Right atrium auricular region (tissue), 2 donors: ENCODE data around the gene FBXL19. TPM values are rescaled to one million over a fixed set of nuclear protein-coding genes. Genes with fewer than 3 reads are reported as not detected.

Experiments used
- DNase-seq: peaks from one replicate; pipeline ENCODE4 v3.0.0-alpha.2; 2019; ENCODE audit warnings: low spot score
- H3K27ac ChIP-seq, 2 donors: fragments of 200-600 bp; sonication (generic); 1 replicate in 1 of 2; 2 replicates in 1 of 2; pipeline ENCODE4 v1.5.1; 2016 to 2019
- H3K27me3 ChIP-seq, 2 donors: fragments of 200-600 bp; sonication (generic); one replicate each; pipeline versions ENCODE4 v1.5.1 to v1.6.0; 2017 to 2019
- H3K36me3 ChIP-seq: fragments of 200-600 bp; sonication (generic); one replicate; pipeline ENCODE4 v1.5.1; 2016
- H3K4me1 ChIP-seq, 2 donors: fragments of 200-600 bp; sonication (generic); one replicate each; pipeline versions ENCODE4 v1.5.1 to v1.6.0; 2017 to 2019
- H3K4me3 ChIP-seq, 2 donors: fragments of 200-600 bp; sonication (generic); 1 replicate in 1 of 2; 2 replicates in 1 of 2; pipeline ENCODE4 v1.5.1; 2017 to 2019; ENCODE audit warnings: mild to moderate bottlenecking in 1 of 2, moderate library complexity in 1 of 2
- H3K9me3 ChIP-seq, 2 donors: fragments of 200-600 bp; sonication (generic); one replicate each; pipeline ENCODE4 v1.5.1; 2019
- CTCF ChIP-seq, 2 donors: fragments of 200-600 bp; sonication (generic); IDR thresholded peaks; one replicate each; pipeline ENCODE4 v1.5.1; 2019; ENCODE audit warnings: antibody characterized with exemption in 2 of 2
- total RNA-seq, 2 donors: library from RNA; depleted of rRNA; stranded (reverse); fragments of >200 nt; gene quantifications; one replicate each; pipeline ENCODE4 v1.1.0, GENCODE V29; 2016

FBXL19 gene
- total RNA-seq, 2 donors from 2014 or later = 5.7 to 7.9 TPM

- Histone ChIP-seq H3K4me1 (no peaks in the 10 kb centered on the region), H3K27me3 (no peaks in the 10 kb centered on the region), H3K36me3 (no peaks in the 10 kb centered on the region), H3K27ac (no peak overlapping the region), H3K4me3 (no peak overlapping the region), H3K9me3 (no peaks in the 10 kb centered on the region)
- no peak for TF ChIP-seq CTCF (IDR thresholded peaks at IDR 0.05)
- no peak for DNase-seq
Measured at GRCh38 chr16:30912794-30913412, 10.5 kb upstream of the FBXL19 start.

- Histone ChIP-seq H3K27ac (no peak overlapping the region), H3K9me3 (no peaks in the 10 kb centered on the region), H3K4me1 (no peaks in the 10 kb centered on the region), H3K4me3 (no peak overlapping the region), H3K36me3 (no peaks in the 10 kb centered on the region), H3K27me3 (no peaks in the 10 kb centered on the region)
- no peak for DNase-seq
- no peak for TF ChIP-seq CTCF (IDR thresholded peaks at IDR 0.05)
Measured at GRCh38 chr16:30914830-30915229, 8.5 kb upstream of the FBXL19 start.

GRCh38 chr16:30918614-30919013 lies 4.8 kb upstream of the FBXL19 start:
- Histone ChIP-seq H3K27ac (no peak overlapping the region), H3K9me3 (no peaks in the 10 kb centered on the region), H3K4me3 (no peak overlapping the region), H3K27me3 (no peaks in the 10 kb centered on the region), H3K4me1 (peaks cover 0 to 11% of the 10 kb centered on the region in 2 donors), H3K36me3 (no peaks in the 10 kb centered on the region)
- no peak for DNase-seq
- no peak for TF ChIP-seq CTCF (IDR thresholded peaks at IDR 0.05)

GRCh38 chr16:30920891-30921290 lies 2.5 kb upstream of the FBXL19 start:
- TF ChIP-seq CTCF (IDR thresholded peaks at IDR 0.05) = no peak
- H3K36me3 ChIP-seq = no peaks in the 10 kb centered on the region
- H3K27ac ChIP-seq = no peak overlapping the region
- no peaks in the 10 kb centered on the region for H3K27me3 ChIP-seq
- H3K9me3 ChIP-seq = no peaks in the 10 kb centered on the region
- peaks cover 0 to 29% of the 10 kb centered on the region in 2 donors for H3K4me1 ChIP-seq
- H3K4me3 ChIP-seq = no peak overlapping the region
- no peak for DNase-seq

- Histone ChIP-seq H3K27ac (peak overlapping the region; percentile 94 to 96), H3K36me3 (no peaks in the 10 kb centered on the region), H3K27me3 (no peaks in the 10 kb centered on the region), H3K9me3 (no peaks in the 10 kb centered on the region), H3K4me3 (peak overlapping the region; percentile 35 to 85), H3K4me1 (peaks cover 0 to 29% of the 10 kb centered on the region in 2 donors)
- no peak for TF ChIP-seq CTCF (IDR thresholded peaks at IDR 0.05)
- no peak for DNase-seq
Measured at GRCh38 chr16:30921459-30921747, 2.0 kb upstream of the FBXL19 start.

- Histone ChIP-seq H3K9me3 (no peaks in the 10 kb centered on the region), H3K36me3 (no peaks in the 10 kb centered on the region), H3K27me3 (no peaks in the 10 kb centered on the region), H3K4me1 (peaks cover 0 to 29% of the 10 kb centered on the region in 2 donors), H3K4me3 (peak overlapping the region; percentile 35 to 85), H3K27ac (peak overlapping the region; percentile 94 to 96)
- peak; percentile 81 to 93 for TF ChIP-seq CTCF (IDR thresholded peaks at IDR 0.05)
- peak; percentile 91 for DNase-seq
Measured at GRCh38 chr16:30921748-30922419, 1.5 kb upstream of the FBXL19 start.
